PFSK-1 (cell line): Measurements from ENCODE around the gene GABRP.

Source experiments
- FOXP2 ChIP-seq: optimal IDR thresholded peaks from 2 replicates; pipeline ENCODE3; 2011; ENCODE audit warnings: borderline replicate concordance, control low read depth, inconsistent platforms; ENCODE audit not compliant: insufficient read depth; ENCODE audit errors: extremely low read length, extremely low read depth
- POLR2AphosphoS5 ChIP-seq: IDR thresholded peaks from 2 replicates; pipeline ENCODE4 v1.6.1; 2012; ENCODE audit warnings: low read depth, mild to moderate bottlenecking, control low read depth, low read length, moderate library complexity
- REST ChIP-seq, 2 experiments: IDR thresholded peaks; 2 replicates each; pipeline versions ENCODE4 v1.6.1 to v1.8.0; 2011 to 2012; ENCODE audit warnings: low read depth in 2 of 2, low read length in 2 of 2, control low read depth in 1 of 2, inconsistent platforms in 1 of 2, mild to moderate bottlenecking in 1 of 2, moderate library complexity in 1 of 2; ENCODE audit not compliant: insufficient read depth in 1 of 2
- SIN3A ChIP-seq: IDR thresholded peaks from 2 replicates; pipeline ENCODE4 v1.6.1; 2012; ENCODE audit warnings: mild to moderate bottlenecking, low read length, moderate library complexity, borderline replicate concordance; ENCODE audit not compliant: insufficient read depth
- TAF1 ChIP-seq: IDR thresholded peaks from 2 replicates; pipeline ENCODE4 v1.6.1; 2012; ENCODE audit warnings: low read length, control low read depth, borderline replicate concordance; ENCODE audit not compliant: insufficient read depth

The GABRP gene

GRCh38 chr5:170751631-170752030 lies 31.9 kb upstream of the GABRP start:
- TF ChIP-seq TAF1 (no peak), REST (IDR thresholded peaks at IDR 0.05; ENCODE audit: insufficient read depth in 1 of 2, low read depth in 2 of 2, low read length in 2 of 2) (no peak), SIN3A (no peak), FOXP2 (no peak), POLR2AphosphoS5 (no peak)

- TF ChIP-seq SIN3A, result no peak
- no peak for TF ChIP-seq POLR2AphosphoS5
- no peak for TF ChIP-seq TAF1
- no peak for TF ChIP-seq FOXP2
- no peak for TF ChIP-seq REST (IDR thresholded peaks at IDR 0.05; ENCODE audit: insufficient read depth in 1 of 2, low read depth in 2 of 2, low read length in 2 of 2)
Observed at GRCh38 chr5:170752257-170753215, 31.0 kb upstream of the GABRP start.

GRCh38 chr5:170753311-170753710 lies 30.2 kb upstream of the GABRP start:
- TF ChIP-seq TAF1, result no peak
- TF ChIP-seq FOXP2, result no peak

GRCh38 chr5:170755679-170756456 lies 27.7 kb upstream of the GABRP start:
- TF ChIP-seq FOXP2 (no peak), TAF1 (no peak), SIN3A (no peak), REST (IDR thresholded peaks at IDR 0.05; ENCODE audit: insufficient read depth in 1 of 2, low read depth in 2 of 2, low read length in 2 of 2) (no peak), POLR2AphosphoS5 (no peak)

GRCh38 chr5:170756691-170757090 lies 26.8 kb upstream of the GABRP start:
- TF ChIP-seq REST (IDR thresholded peaks at IDR 0.05; ENCODE audit: insufficient read depth in 1 of 2, low read depth in 2 of 2, low read length in 2 of 2) (no peak), FOXP2 (no peak), TAF1 (no peak)
